Cerebellar nuclear complex (tissue), 1 donor: ENCODE data around the gene CCDC201.
"Not testable (repeated sequence)": the region's sequence is repeated elsewhere in the genome, so short reads cannot be mapped to it uniquely, and the experiment has no call there.

Experiments
- DNase-seq, 2 experiments: peaks; one replicate each; lab custom pipeline; 2025; lab: John Stamatoyannopoulos, UW

The CCDC201 gene

DNA sequence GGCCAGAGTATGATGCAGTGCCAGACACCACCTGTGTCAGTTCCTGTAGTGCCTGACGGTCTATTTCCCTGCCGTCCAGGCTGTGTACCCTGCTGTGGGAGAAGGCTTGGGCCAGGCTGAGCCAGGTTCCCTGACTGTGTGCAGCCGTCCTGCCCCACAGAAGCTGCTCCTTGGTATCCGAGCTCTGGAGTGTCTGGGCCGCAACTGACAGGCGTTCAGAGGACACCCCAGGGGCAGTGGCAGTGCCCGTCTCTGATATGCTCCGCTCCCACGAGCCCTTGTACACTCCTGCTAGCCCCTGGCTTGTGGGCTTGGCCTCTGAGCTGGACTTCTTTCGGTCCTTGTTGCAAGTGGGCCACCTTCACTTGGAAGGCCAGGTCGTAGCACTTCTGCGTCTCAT is 55.0 kb downstream of the CCDC201 start:
- not testable (repeated sequence) for DNase-seq

DNA sequence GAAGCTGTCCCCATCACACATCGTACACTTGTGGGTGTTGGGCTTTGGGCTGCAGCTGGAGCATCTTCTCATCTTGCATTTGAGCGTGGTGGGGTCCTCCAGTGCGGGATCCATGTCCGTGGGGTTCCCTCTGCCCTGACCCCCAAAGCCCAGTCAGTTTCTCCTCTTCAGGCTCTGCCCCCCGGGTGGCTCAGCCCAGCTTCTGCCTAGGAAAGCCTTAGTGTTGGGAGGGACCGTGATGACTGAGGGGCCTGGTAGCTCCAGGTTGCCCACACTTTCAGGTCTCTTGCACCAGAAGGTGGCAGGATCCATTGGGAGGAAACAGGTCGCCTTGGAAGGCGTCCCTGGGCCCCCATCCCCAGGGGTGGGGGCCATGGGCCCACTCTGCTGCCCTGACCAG is 55.9 kb downstream of the CCDC201 start:
- DNase-seq = not testable (repeated sequence)

DNA sequence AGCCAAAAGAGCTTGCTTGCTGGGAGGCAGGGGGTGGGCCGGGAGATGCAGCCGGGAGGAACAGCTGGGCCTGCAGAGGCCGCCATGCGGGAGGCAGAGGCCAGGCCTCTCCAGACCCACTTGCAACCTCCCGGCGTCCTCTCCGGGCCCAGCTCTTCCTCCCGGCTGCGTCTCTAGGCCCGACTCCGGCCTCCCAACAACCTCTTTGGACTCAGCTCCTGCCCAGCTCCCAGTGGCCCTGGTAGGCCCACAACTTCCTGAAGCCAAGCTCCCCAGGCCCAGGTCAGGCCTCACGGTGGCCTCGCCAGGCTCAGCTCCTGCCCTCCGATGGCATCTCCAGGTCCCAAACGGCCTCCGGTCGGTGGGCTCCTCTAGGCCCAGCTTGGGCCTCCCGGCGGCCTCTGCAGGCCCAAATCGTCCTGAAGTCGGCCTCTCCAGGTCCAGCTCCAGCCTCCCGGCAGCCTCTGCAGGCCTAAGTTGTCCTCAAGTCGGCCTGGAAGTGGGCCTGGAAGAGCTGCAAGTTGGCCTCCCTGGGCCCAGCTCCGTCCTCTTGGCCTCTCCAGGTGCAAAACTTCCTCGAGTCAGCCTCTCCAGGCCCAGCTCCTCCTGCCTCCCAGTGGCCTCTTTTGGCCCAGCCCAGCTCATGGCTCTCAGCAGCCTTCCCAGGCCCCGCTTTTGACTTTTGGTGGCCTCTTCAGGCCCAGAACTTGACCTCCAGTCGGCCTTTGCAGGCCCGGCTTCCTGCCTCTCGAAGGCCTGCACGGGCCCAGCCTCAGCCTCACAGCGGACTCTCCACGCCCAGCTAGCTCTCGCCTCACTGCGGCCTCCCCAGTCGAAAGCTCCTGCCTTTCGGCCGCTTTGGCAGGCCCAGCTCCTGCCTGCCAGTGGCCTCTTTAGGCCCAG is 58.4 kb downstream of the CCDC201 start:
- not testable (repeated sequence) for DNase-seq

DNA sequence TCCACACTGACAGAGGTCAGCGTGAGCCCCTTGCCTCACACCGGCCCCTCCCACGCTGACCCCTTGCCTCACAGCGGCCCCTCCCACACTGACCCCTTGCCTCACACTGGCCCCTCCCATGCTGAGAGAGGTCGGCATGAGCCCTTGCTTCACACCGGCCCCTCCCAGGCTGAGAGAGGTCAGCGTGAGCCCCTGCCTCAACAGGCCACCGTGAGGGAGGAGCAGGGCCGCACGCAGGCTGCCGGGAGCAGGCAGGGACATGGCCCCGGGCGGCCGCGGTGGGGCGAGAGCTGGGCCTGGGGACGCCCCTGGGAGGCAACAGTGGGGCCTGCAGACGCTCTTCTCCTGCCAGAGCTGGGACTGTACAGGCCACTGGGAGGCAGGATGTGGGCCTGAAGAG is 59.1 kb downstream of the CCDC201 start:
- DNase-seq = not testable (repeated sequence)

DNA sequence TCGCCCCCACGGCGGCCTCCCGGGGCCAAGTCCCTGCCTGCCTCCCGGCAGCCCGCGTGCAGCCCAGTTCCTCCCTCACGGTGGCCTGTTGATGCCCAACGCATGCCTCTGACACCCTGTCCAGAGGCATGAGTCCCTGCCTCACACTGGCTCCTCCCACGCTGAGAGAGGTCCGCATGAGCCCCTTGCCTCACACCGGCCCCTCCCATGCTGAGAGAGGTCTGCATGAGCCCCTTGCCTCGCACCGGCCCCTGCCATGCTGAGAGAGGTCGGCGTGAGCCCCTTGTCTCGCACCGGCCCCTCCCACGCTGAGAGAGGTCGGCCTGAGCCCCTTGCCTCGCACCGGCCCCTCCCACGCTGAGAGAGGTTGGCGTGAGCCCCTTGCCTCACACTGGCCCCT is 59.9 kb downstream of the CCDC201 start:
- DNase-seq = no peak

DNA sequence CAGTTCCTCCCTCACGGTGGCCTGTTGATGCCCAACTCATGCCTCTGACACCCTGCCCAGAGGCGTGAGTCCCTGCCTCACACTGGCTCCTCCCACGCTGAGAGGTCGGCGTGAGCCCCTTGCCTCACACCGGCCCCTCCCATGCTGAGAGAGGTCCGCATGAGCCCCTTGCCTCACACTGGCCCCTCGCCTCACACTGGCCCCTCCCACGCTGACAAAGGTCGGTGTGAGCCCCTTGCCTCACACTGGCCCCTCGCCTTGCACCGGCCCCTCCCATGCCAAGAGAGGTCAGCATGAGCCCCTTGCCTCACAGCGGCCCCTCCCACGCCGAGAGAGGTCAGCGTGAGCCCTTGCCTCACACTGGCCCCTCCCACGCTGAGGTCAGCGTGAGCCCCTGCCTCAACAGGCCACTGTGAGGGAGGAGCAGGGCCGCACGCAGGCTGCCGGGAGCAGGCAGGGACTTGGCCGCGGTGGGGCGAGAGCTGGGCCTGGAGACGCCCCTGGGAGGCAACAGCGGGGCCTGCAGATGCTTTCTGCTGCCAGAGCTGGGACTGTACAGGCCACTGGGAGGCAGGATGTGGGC is 61.1 kb downstream of the CCDC201 start:
- not testable (repeated sequence) for DNase-seq

DNA sequence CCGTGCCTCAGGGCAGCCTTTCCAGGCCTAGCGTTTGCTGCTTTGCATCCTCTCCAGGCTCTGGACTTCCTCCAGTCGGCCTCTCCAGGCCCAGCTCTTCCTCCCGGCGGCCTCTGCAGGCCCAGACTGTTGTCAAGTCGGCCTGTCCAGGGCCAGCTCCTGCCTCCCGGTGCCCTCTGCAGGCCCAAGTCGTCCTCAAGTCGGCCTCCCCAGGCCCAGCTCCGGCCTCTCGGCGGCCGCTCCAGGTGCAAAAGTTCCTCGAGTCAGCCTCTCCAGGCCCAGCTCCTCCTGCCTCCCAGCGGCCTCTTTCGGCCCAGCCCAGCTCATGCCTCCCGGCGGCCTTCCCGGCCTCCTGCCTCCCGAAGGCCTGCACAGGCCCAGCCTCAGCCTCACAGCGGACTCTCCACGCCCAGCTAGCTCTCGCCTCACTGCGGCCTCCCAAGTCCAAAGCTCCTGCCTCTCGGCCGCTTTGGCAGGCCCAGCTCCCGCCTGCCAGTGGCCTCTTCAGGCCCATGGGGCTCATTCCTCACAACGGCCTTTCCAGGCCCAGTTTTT is 62.4 kb downstream of the CCDC201 start:
- not testable (repeated sequence) for DNase-seq
